H1 (cell line): ENCODE data around the gene RBP7. TPM values are rescaled to one million over a fixed set of nuclear protein-coding genes. Genes with fewer than 3 reads are reported as not detected.

Experiments
- ATF2 ChIP-seq: IDR thresholded peaks from 2 replicates; pipeline ENCODE4 v1.6.1; 2012; ENCODE audit warnings: low read length, inconsistent platforms
- BACH1 ChIP-seq: IDR thresholded peaks from 2 replicates; pipeline ENCODE4 v1.6.1; 2012; ENCODE audit warnings: low read length, improper control_type of control experiment
- BCL11A ChIP-seq, 2 experiments: IDR thresholded peaks; one replicate each; pipeline ENCODE4 v1.6.1; 2011; ENCODE audit warnings: low read depth in 2 of 2, low read length in 2 of 2, mild to moderate bottlenecking in 2 of 2
- CHD1 ChIP-seq: IDR thresholded peaks from 2 replicates; pipeline ENCODE4 v1.6.1; 2012; ENCODE audit warnings: low read depth, low read length, improper control_type of control experiment
- CHD2 ChIP-seq: IDR thresholded peaks from 2 replicates; pipeline ENCODE4 v1.6.1; 2012; ENCODE audit warnings: low read length, improper control_type of control experiment
- EGR1 ChIP-seq: IDR thresholded peaks from 2 replicates; pipeline ENCODE4 v1.6.1; 2011; ENCODE audit warnings: low read depth, low read length, borderline replicate concordance
- EP300 ChIP-seq, 2 experiments: IDR thresholded peaks; 1 replicate in 1 of 2; 2 replicates in 1 of 2; pipeline ENCODE4 v1.6.1; 2011 to 2012; ENCODE audit warnings: low read depth in 2 of 2, low read length in 2 of 2, mild to moderate bottlenecking in 2 of 2, borderline replicate concordance in 1 of 2, inconsistent platforms in 1 of 2, moderate library complexity in 1 of 2
- GTF2F1 ChIP-seq: IDR thresholded peaks from 2 replicates; pipeline ENCODE4 v1.6.1; 2012; ENCODE audit warnings: low read depth, low read length, improper control_type of control experiment, borderline replicate concordance
- HDAC2 ChIP-seq, 2 experiments: fragments of 300-600 bp in 1 of 2; sonication (generic) in 1 of 2; IDR thresholded peaks; 2 replicates each; pipeline ENCODE4 v1.6.1; 2011 to 2012; ENCODE audit warnings: low read depth in 2 of 2, low read length in 2 of 2, mild to moderate bottlenecking in 2 of 2, moderate library complexity in 2 of 2, borderline replicate concordance in 1 of 2, inconsistent platforms in 1 of 2
- JUND ChIP-seq: IDR thresholded peaks from 2 replicates; pipeline ENCODE4 v1.6.1; 2011; ENCODE audit warnings: mild to moderate bottlenecking, improper control_type of control experiment, low read length
- KDM1A ChIP-seq: fragments of 200-600, 300-600 bp; sonication (generic); IDR thresholded peaks from 2 replicates; pipeline ENCODE4 v1.7.1; 2016; ENCODE audit warnings: mild to moderate bottlenecking, low read length, borderline replicate concordance
- KDM5A ChIP-seq: fragments of 200-600 bp; IDR thresholded peaks from 2 replicates; pipeline ENCODE4 v1.7.1; 2012; ENCODE audit warnings: mild to moderate bottlenecking, low read length, inconsistent platforms, mixed read lengths
- MAFK ChIP-seq: IDR thresholded peaks from 2 replicates; pipeline ENCODE4 v1.6.1; 2012; ENCODE audit warnings: low read depth, mild to moderate bottlenecking, improper control_type of control experiment, low read length
- NRF1 ChIP-seq: IDR thresholded peaks from 2 replicates; pipeline ENCODE4 v1.6.1; 2011; ENCODE audit warnings: mild to moderate bottlenecking, low read depth, low read length, improper control_type of control experiment
- POLR2A ChIP-seq, 2 experiments: IDR thresholded peaks; 1 replicate in 1 of 2; 2 replicates in 1 of 2; pipeline ENCODE4 v1.6.1; 2011; ENCODE audit warnings: low read depth in 2 of 2, low read length in 2 of 2, mild to moderate bottlenecking in 2 of 2; ENCODE audit errors: control extremely low read depth in 1 of 2
- POLR2AphosphoS5 ChIP-seq: IDR thresholded peaks from 2 replicates; pipeline ENCODE4 v1.6.1; 2011; ENCODE audit warnings: low read depth, low read length
- RXRA ChIP-seq: IDR thresholded peaks from 2 replicates; pipeline ENCODE4 v1.6.1; 2011; ENCODE audit warnings: low read depth, mild to moderate bottlenecking, low read length, moderate library complexity; ENCODE audit not compliant: insufficient read depth
- SIRT6 ChIP-seq: IDR thresholded peaks from one replicate; pipeline ENCODE4 v1.7.1; 2012; ENCODE audit warnings: low read length, inconsistent platforms
- SIX5 ChIP-seq: IDR thresholded peaks from 2 replicates; pipeline ENCODE4 v1.6.1; 2011; ENCODE audit warnings: mild to moderate bottlenecking, low read depth, low read length
- SUZ12 ChIP-seq: fragments of 200-600 bp; sonication (generic); IDR thresholded peaks from 2 replicates; pipeline ENCODE4 v1.6.1; 2012; ENCODE audit warnings: mild to moderate bottlenecking, inconsistent platforms, low read length, moderate library complexity, mixed read lengths
- TAF1 ChIP-seq: IDR thresholded peaks from 2 replicates; pipeline ENCODE4 v1.6.1; 2011; ENCODE audit warnings: mild to moderate bottlenecking, low read depth, low read length
- TEAD4 ChIP-seq: IDR thresholded peaks from 2 replicates; pipeline ENCODE4 v1.6.1; 2012; ENCODE audit warnings: low read depth, low read length, inconsistent platforms, mixed read lengths
- USF2 ChIP-seq: IDR thresholded peaks from 2 replicates; pipeline ENCODE4 v1.6.1; 2011; ENCODE audit warnings: low read length, improper control_type of control experiment
- ZNF274 ChIP-seq: IDR thresholded peaks from 2 replicates; pipeline ENCODE4 v1.7.0; 2012; ENCODE audit warnings: low read length, borderline replicate concordance; ENCODE audit errors: extremely low read depth
- polyA plus RNA-seq, 7 experiments: library from polyadenylated mRNA; depleted of rRNA in 3 of 7; stranded (reverse) in 5 of 7; unstranded in 2 of 7; fragments of >200 nt in 5 of 7; fragments of 200-250 nt in 2 of 7; gene quantifications; 1 replicate in 5 of 7; 2 replicates in 1 of 7; 4 replicates in 1 of 7; pipeline versions ENCODE4 v1.2.1 to v1.2.3, GENCODE V29; 2011 to 2013; ENCODE audit warnings: missing spikeins in 2 of 7, mixed read lengths in 2 of 7
- total RNA-seq: library from RNA; stranded (reverse); fragmentation: NEBNext Ultra II Directional; extraction: Animal tissue kit (Norgen Biotek cat#: 25700); gene quantifications from 2 replicates; pipeline ENCODE4 v1.2.1, GENCODE V29; 2021

The RBP7 gene
- total and polyA plus RNA-seq, 2 of the 8 experiments (the other 6 are each of a cell fraction or from before 2014, with no cell fraction given), result 5.7 to 7.2 TPM

GRCh38 chr1:10033359-10033845, 36.4 kb downstream of the RBP7 start (continued):
- TF ChIP-seq JUND (no peak), RXRA (no peak), HDAC2 (IDR thresholded peaks at IDR 0.05; ENCODE audit: borderline replicate concordance in 1 of 2, low read depth in 2 of 2, low read length in 2 of 2) (0 out of 4 replicates have a peak, but pooled peaks of 1 of the 2 experiments have one; percentile 18), SIX5 (no peak), USF2 (no peak), KDM1A (no peak), CHD1 (no peak), BCL11A (IDR thresholded peaks at IDR 0.05; ENCODE audit: low read depth in 2 of 2, low read length in 2 of 2) (no peak), GTF2F1 (no peak), KDM5A (no peak), BACH1 (no peak), TAF1 (no peak; the same call in 1 of the 2 replicates), SUZ12 (no peak), TEAD4 (no peak), ATF2 (no peak), MAFK (no peak), POLR2AphosphoS5 (no peak), SIRT6 (no peak), EP300 (IDR thresholded peaks at IDR 0.05; ENCODE audit: borderline replicate concordance in 1 of 2, low read depth in 2 of 2, low read length in 2 of 2) (no peak), NRF1 (no peak), ZNF274 (no peak), EGR1 (no peak), POLR2A (IDR thresholded peaks at IDR 0.05; ENCODE audit: control extremely low read depth in 1 of 2, low read depth in 2 of 2, low read length in 2 of 2) (peak in 1 of 2 experiments; percentile 66; a peak in 2 of 3 replicates), CHD2 (no peak)
